ENCODE measurements around the gene MPIG6B.
"Not testable (repeated sequence)": the region's sequence is repeated elsewhere in the genome, so short reads cannot be mapped to it uniquely, and the experiment has no call there.

The MPIG6B gene

DNA sequence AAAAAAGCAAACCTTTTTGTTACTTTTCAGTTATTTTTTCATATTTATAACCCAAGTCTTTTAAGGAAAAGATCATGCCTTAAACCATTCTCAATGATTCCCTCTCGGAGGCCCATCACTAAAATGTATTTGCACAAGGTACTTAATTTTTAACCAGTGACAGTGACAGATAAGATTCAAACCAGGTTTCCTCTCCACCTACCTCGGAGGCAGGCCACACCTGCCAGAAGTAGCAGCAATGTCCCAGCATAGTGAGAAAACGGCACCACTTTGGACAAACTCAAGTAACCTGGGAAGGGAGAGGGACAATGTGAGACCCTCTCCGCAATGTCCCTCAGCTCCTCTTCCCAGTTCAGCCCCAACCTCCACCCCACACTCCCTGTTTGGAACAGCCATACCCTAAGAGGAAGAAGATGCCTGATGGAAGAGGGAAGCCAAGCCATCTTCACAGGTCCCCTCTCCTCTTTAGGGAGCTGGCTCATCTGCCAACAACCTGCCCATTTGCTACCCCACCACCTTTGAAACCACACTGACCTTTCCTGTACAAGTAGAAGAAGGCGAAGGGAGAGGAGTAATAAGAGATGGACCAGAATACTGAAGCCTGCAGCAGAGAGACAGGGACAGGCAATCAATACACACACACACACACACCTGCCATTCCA lies 22.3 kb upstream of the MPIG6B start:
- no peak for DNase-seq (ENCODE audit: low read depth in 2 of 2)

DNA sequence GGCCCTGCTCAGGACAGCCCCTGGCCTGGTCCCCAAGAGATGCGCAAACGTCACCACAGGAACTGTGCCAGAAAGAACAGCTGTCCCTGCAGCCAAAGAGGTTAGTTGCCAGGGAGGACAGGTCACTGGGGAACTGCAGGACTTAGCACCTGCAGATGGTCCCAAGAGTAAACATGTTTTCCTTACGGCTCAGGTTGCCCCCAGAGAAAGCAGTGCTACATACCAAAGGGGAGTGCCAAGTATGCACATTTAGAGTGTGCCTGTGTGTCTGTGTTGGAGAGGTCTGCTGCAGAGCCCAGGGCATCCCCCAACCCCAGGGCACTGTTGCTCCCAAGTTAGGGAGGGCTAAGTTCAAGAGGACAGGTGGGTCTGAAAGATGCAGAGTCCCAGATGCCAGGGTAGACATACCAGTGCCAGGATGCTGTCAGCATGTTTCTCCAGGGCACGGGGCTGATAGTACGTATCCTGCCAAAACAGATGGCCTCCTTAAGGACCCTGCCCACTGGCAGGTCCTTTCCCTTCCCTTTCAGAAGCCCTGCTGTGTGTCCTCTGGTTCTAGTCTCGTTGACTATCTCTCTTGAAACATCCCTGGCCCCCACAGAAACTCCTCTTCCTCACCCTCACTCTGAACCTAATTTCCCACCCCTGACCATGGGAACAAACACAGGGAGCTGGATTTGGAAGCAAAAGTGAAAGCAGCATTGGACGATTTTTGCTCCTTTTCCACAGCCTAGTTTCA lies 21.3 kb upstream of the MPIG6B start:
- no peak for DNase-seq (ENCODE audit: low read depth in 2 of 2)

DNA sequence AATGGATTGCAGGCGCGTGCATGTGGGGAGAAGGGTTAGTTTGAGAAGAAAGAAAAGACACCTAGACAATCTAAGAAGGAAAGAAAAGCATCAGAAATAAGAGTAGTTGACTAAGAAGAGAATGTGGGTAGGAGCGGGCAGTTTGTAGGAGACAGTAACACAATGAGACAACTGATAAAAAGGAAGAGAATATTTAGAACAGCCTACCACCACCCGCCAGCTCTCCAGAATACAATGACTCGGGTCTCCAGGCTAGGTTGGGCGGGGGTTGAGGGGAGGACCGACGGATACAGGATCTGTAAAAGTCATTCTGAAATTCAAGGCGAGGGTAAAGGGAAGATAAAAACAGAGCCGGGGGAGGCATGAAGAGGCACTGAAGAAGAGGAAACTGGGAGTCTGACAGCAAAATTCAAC lies 20.8 kb upstream of the MPIG6B start:
- no peak for DNase-seq (ENCODE audit: low read depth in 2 of 2)

DNA sequence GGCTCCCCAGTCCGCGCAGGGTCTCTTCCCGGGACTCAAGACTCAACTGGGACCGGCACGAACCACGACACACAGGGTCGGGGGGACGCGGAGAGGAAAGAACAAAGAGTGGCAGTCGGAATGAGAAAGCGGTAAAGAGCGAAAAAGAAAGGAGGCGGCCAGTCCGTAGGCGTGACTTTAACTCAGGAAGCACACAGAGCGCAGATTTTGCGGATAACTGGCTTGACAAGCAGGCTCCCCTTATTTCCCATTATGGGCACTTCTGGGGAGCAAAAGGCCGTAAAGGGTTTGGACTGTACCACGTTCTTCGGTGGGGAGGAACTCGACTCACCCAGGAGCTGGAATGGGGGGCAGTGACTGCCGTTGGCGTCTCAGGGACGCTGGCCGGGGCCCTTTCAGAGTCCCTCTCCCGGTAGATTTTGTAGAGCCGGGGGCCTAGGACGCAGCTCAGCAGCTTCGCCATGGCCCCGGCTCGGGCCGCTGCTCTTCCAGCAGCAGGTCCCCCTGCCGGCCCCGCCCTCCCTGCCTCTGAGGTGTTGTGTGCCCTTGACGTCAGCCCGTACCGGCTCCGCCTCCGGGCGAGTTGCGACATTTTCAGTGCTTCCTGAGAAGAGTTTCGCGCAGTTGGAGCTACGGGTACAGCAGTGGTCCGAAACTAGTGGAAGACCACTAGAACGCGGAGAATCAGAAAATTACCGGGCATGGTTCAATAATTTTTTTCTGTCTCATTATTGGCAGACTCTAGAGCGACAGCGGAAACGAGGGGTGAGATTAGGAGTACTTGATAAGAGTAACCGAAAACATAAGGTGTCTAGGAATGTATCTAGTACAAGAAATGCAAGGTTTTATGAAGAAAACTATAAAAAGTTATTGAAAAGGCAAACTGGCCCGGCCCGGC lies 20.1 kb upstream of the MPIG6B start, which contains the start of gene ABHD16A:
ABHD16A (minus strand) TSS at position 506 of the 898 bp plus-strand sequence; CDS start at position 463, 43 bp downstream.
- peak; percentile 93 to 96 for DNase-seq (ENCODE audit: low read depth in 2 of 2)

DNA sequence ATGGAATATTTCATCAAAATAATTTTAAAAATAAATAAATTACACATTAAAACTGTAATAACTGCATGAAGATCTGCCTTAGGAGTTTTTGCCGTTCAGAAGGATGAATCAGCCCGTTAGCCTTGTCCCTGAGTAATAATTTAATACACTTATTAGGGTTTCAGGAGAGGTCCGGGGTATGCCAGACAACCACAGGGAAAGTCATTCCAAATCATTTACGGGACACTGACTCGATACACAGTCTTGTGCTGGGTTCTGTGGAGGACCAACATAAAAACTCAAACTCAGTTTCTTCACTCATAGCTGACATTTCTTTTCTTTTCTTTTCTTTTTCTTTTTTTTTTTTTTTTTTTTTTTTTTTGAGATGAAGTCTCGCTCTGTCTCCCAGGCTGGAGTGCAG lies 17.2 kb upstream of the MPIG6B start:
- no peak for DNase-seq (ENCODE audit: low read depth in 2 of 2)

DNA sequence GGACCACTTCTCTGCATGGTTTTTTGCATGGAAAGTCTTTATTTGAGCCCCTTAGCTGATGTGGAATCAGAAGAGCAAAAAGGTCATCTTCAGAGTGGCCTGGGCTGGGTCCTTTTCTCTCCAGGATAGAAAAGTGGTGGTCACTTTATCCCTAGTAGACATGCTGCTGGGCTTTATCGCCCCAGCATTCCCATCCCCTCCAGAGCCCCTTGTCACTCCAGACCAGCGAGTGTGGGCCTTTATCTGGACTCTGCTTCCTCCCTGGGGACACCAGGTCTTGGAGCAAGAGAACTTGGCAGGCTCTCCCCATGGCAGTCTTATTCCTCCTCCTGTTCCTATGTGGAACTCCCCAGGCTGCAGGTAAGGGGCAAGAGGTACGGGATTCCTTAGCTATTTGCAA lies 16.6 kb upstream of the MPIG6B start, which contains the start of gene LY6G6F:
LY6G6F (plus strand) TSS at position 268 of the 400 bp plus-strand sequence; CDS start at position 309, 41 bp downstream.
- DNase-seq (ENCODE audit: low read depth in 2 of 2): no peak

DNA sequence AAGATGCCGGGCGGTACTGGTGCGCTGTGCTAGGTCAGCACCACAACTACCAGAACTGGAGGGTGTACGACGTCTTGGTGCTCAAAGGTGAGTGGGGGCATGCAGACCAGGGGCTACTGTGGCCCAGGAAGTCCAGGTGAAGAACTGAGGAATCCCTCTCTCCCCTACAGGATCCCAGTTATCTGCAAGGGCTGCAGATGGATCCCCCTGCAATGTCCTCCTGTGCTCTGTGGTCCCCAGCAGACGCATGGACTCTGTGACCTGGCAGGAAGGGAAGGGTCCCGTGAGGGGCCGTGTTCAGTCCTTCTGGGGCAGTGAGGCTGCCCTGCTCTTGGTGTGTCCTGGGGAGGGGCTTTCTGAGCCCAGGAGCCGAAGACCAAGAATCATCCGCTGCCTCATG lies 15.5 kb upstream of the MPIG6B start:
- DNase-seq (ENCODE audit: low read depth in 2 of 2): no peak

DNA sequence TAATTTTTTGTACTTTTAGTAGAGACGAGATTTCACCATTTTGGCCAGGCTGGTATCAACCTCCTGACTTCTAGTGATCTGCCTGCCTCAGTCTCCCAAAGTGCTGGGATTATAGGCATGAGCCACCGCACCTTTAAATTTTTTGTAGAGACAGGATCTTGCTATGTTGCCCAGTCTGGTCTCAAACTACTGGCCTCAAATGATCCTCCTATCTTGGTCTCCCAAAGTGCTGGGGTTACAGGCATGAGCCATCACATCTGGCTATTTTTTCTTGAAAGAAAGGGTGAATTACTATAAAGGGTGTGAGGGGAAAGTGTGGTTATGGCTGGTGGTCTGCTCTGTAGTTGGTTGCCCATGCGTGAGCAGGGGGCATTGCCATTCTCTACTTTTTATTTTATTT lies 14.9 kb upstream of the MPIG6B start:
- DNase-seq (ENCODE audit: low read depth in 2 of 2): no peak

DNA sequence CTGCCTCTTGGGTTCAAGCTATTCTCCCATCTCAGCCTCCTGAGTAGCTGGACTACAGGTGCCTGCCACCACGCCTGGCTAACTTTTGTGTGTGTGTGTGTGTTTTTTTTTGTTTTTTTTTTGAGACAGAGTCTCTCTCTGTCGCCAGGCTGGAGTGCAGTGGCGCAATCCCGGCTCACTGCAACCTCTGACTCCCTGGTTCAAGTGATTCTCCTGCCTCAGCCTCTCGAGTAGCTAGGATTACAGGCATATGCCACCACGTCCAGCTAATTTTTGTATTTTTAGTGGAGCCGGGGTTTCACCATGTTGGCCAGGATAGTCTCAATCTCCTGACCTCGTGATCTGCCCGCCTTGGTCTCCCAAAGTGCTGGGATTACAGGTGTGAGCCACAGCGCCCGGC lies 14.0 kb upstream of the MPIG6B start:
- DNase-seq (ENCODE audit: low read depth in 2 of 2): not testable (repeated sequence)

DNA sequence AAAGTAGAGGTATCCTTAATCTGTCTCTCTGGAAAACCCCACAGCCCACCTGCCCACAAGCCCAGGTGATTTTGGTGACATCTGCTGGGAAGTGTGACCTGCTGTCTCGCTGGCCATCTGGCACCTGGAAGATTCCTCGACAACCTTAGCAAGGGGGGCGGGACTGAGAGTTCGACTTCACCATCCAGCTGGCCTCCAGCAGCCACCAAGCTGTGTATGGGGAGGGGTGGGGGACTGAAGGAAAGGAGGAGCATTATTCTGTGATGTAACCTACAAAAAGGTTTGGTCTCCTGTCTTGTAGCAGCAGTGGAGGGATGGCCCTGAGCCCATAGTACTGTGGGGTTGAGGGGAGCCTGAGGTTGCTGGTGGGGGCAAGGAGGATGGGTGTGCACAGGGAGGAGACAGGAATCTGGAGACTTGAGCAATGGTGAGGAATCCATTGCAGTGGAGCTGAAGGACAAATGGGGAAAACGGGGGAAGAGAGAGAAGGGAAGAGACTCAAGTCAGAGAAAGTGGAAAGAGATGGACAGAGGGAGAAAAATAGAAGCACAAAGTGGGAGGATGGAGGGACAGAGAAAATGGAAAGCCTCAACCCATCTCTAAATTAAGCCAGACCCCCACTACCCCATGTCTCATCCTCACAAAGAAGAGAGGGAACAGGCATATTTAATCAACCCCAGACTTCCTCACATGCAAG lies 12.5 kb upstream of the MPIG6B start:
- no peak for DNase-seq (ENCODE audit: low read depth in 2 of 2)

DNA sequence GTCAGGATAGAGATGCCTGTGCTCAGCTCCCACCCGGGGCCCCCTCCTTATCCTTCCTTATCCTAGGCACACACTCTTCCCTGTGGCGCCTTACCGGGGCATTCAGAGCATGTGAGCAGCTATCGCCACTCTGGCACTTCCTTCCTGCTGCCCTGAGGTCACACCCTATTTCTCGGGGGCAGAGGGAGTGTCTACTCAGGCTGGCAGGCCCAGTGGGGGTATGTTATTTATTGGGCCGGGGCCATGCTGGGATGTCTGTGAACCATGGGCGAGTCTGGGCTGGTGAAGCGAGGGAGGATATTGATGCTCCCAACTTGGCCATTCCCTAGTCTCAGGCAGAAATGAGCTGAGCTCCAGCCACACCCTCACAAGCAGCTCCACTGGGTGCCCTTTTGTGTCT lies 11.9 kb upstream of the MPIG6B start:
- no peak for DNase-seq (ENCODE audit: low read depth in 2 of 2)

DNA sequence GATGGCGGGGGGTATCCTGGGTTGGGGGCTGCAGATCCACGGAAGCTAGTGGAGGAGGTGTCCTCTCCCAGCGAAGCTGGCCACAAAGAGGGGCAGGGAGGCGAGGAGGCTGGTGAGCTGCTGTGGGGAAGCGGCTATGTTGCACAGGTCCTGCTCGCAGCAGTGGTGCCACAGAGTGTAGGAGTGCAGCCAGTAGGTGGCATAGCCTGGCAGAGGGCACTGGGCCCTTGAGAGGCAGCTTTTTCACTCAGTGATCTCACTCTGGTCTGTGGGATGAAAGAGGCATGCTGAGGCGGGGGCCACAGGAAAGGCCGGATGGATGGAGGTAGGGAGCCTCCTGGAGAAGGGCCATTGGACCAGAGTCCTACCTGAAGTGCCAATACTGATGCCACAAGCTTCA lies 10.9 kb upstream of the MPIG6B start:
- DNase-seq (ENCODE audit: low read depth in 2 of 2): no peak

DNA sequence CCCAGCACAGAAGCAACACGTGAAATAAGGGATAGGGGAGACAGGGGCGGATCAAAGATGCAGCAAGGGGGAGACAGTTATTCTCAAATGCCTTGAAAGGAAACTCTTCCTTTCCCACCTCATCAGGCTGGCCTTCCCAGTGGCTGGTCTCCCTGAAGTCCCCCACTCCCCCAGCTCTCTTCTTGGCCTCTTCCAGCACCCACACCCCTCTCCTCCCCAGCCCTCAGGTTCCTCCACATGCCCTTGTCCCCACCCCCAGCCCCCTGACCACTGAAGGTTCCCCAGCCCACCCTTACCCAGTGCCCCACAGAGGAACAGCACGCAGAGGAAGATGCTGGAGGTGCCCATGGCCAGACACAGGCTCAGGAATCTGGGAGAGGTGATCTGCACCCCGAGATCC lies 9.7 kb upstream of the MPIG6B start:
- DNase-seq (ENCODE audit: low read depth in 2 of 2): no peak

DNA sequence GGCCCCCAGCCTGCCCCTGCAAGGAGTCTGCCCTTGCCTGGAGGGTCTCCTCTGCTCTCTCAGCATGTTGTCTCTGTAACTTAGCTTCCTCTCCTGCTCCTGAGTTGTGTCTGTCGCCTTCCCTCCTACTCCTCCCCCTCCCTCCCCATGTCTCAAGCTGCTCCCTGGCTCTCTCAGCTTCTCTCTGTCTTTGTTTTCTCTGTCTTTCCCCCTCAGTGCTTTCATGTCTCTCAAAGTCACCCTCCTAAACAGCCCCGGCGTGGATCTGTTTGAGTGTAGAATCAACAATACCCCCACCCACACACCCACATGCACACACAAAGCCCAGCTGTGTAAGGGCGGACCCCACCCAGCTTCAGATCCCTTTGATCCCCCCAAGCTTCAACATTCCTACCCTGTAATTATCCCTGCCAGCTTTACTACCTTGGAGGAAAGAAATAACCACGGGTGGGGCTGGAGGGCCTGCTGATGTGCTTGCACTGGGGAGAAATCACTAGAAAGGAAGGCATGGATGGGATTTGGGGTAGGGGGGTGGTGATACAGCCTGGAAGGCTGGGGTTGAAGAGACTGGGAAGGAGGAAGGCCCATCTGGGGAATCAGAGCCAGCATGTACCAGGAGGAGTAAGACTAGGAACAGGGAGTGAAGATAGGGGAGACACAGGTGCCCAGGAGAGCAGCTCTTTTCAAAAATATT lies 9.0 kb upstream of the MPIG6B start:
- no peak for DNase-seq (ENCODE audit: low read depth in 2 of 2)

DNA sequence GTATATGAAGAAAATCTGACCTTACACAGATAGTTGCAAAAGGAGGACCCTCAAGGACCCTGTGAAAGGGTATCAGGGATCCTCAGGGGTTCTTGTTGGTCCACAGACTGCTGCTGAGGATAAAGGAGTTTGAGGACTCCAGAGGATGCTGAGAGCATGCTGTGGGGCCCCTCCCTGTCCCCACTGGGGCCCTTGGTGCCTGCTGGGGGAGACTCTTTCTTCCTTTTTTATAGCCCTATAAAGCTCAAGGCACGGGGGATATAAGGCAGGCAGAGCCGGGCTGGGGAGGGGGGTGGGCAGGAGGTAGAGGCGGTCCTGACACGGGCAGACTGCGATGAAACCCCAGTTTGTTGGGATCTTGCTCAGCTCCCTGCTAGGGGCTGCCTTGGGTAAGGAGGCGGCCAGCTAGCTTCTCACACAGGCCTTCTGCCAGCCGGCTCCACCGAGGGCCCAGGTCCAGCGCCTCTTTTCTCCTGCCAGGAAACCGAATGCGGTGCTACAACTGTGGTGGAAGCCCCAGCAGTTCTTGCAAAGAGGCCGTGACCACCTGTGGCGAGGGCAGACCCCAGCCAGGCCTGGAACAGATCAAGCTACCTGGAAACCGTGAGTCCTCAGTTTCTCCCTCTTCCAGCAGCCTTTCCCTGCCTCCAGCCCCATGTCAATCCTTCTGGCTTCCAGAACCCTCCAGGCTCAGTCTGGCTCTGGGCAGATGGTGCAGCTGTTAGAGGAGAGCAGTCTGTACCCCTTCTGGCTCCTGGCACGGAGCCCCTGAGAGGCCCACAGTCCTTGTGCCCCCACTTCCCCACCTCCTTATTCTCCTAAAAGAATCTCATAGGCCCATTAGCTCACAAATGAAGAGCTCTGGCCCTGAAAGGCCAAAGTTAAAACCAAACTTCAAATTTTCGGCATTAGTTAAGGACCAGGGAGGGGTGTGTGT lies 7.9 kb upstream of the MPIG6B start, which contains the start of gene LY6G6D:
LY6G6D (plus strand) TSS at position 327 of the 937 bp plus-strand sequence; CDS start at position 335, 8 bp downstream.
- no peak for DNase-seq (ENCODE audit: low read depth in 2 of 2)

DNA sequence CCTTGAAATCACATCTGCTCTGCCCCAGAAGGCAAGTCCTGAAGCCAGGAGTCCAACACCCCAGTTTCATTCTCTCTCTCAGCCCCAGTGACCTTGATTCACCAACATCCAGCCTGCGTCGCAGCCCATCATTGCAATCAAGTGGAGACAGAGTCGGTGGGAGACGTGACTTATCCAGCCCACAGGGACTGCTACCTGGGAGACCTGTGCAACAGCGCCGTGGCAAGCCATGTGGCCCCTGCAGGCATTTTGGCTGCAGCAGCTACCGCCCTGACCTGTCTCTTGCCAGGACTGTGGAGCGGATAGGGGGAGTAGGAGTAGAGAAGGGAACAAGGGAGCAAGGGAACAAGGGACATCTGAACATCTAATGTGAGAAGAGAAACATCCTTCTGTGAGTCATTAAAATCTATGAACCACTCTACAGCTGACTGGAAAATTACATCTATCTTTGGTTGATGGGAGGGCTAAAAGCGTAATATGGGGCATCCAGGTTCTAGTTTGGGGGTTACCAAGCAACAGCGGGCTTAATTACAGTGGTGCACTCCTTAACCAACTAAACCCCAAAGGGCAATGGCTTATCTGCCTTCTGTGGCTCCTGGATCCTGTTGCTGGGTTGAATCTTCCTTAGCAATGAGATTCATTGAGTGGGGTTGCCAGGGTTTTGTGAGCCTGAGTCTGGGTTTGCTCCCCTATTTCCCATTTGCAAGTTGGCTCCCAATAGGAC lies 5.5 kb upstream of the MPIG6B start:
- no peak for DNase-seq (ENCODE audit: low read depth in 2 of 2)

DNA sequence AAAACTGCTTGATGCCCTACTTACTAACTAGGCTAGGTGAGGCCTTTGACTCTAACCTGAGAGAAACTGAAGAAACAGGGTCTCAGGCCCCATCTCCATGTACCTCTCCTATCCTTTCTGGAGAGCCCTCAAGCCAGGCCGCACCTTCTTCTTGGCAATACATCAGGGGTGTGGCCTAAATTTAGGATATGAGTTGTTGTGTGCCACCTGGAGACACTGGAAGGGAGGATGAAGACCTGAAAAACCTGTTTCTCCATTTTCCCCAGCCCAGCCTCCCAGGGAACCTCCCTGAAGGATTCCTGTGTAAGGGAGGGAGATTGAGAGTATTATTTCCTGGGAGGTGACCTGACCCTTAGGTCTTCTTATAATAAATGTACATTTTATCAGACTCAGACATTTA lies 4.9 kb upstream of the MPIG6B start:
- no peak for DNase-seq (ENCODE audit: low read depth in 2 of 2)

DNA sequence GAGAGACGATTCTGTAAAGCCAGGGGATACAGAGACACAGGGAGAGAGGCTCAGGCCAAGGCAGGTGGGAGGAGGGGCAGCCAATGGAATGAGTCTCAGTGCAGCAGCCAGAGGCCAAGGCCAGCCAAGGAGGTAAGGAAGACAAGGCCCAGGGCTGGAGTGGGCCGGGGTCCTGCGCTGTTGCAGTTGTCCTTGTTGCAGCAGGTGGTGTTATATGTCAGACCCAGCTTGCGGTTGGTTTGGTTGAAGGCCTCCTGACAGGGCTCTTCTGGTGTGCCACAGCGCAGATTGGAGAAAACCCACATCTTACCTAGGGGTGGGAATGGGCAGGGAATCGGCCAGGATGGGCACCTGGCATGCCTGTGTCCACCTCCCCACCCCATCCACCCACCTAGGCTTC lies 4.2 kb upstream of the MPIG6B start:
- DNase-seq (ENCODE audit: low read depth in 2 of 2): no peak

DNA sequence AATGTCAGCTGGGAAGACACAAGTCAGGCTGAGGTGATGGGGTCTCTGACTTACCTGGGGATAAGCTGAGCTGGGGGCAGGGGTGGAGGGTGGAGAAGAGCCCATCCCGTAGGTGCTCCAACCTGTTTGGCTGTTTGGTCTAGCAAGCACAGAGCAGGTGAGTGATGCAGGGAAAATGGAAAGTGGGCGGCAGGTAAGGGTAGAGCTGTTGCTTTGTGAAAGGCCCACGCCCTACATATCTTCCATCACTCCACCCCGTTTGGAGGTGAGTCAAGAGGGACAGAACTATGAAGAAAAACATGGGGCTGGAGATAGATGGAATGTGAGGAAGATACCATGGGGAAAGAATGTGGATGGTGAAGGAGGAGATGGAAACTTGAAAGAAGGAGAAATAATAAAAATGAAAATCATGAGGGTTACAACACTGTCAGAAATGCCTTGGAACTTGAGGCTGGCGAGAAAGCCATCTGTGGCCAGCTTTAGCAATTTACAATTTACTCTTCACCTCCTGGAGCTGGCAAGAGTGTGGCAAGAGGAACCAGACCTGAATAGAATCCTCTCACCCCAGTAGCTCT lies 2.9 kb upstream of the MPIG6B start:
- no peak for DNase-seq (ENCODE audit: low read depth in 2 of 2)
